Neural crest cell (in vitro differentiated cells): ENCODE results near the gene ATP6V0D1. TPM values are rescaled to one million over a fixed set of nuclear protein-coding genes. Genes with fewer than 3 reads are reported as not detected.

Experiments
- DNase-seq: peaks from one replicate; pipeline ENCODE4 v3.0.0; 2021; ENCODE audit warnings: low read depth, mixed read lengths, low spot score
- H3K27ac Mint-ChIP-seq: one replicate; pipeline ENCODE4 v1.8.0; 2021; ENCODE audit warnings: mild to moderate bottlenecking, mixed read lengths; ENCODE audit not compliant: unreplicated experiment
- H3K27me3 Mint-ChIP-seq: 2 replicates; pipeline ENCODE4 v1.8.0; 2021; ENCODE audit warnings: low read depth, mild to moderate bottlenecking, mixed read lengths
- H3K36me3 Mint-ChIP-seq: 2 replicates; pipeline ENCODE4 v1.8.0; 2021; ENCODE audit warnings: low read depth, mild to moderate bottlenecking, mixed read lengths
- H3K4me1 Mint-ChIP-seq: 2 replicates; pipeline ENCODE4 v1.8.0; 2021; ENCODE audit warnings: mixed read lengths
- H3K4me3 Mint-ChIP-seq: one replicate; pipeline ENCODE4 v1.8.0; 2021; ENCODE audit warnings: mild to moderate bottlenecking, mixed read lengths
- H3K9me3 Mint-ChIP-seq: 2 replicates; pipeline ENCODE4 v1.8.0; 2021; ENCODE audit warnings: mixed read lengths
- CTCF ChIP-seq: fragments of 200-600 bp; sonication (generic); conservative IDR thresholded peaks from 2 replicates; pipeline ENCODE4 v1.5.0; 2021; ENCODE audit warnings: antibody characterized with exemption, mild to moderate bottlenecking
- total RNA-seq: library from RNA; stranded (reverse); gene quantifications from 2 replicates; pipeline ENCODE4 v1.2.1, GENCODE V29; 2021

The ATP6V0D1 gene
- total RNA-seq, 1 donor from 2014 or later = 54.7 TPM

- TF ChIP-seq CTCF = no peak
- Mint-ChIP-seq H3K27me3 (peaks cover 23% of the 10 kb centered on the region), H3K9me3 (no peaks in the 10 kb centered on the region), H3K36me3 (no peaks in the 10 kb centered on the region), H3K4me3 (no peak overlapping the region), H3K27ac (no peak overlapping the region), H3K4me1 (peaks cover 14% of the 10 kb centered on the region)
- DNase-seq = no peak
Measured at GRCh38 chr16:67388191-67388590, 92.8 kb downstream of the ATP6V0D1 start.

Other genes with a start within 250 kb of the ATP6V0D1 start
- 39.9 and 45.5 TPM in 2 replicates for gene FHOD1, start 233.7 kb downstream of the ATP6V0D1 start, total RNA-seq
- 3.3 and 4.4 TPM in 2 replicates for gene SLC9A5, start 232.2 kb downstream of the ATP6V0D1 start, total RNA-seq
- gene PLEKHG4, start 201.6 kb downstream of the ATP6V0D1 start, total RNA-seq = 3.7 and 4.0 TPM in 2 replicates
- 1.1 and 1.3 TPM in 2 replicates for gene KCTD19, start 154.4 kb downstream of the ATP6V0D1 start, total RNA-seq
- 0.21 TPM in 1 of 2 replicates, not detected in the other for gene LRRC36, start 154.3 kb downstream of the ATP6V0D1 start, total RNA-seq
- 3.4 and 4.7 TPM in 2 replicates for gene TPPP3, start 87.7 kb downstream of the ATP6V0D1 start, total RNA-seq
- 9.5 and 10.2 TPM in 2 replicates for gene ZDHHC1, start 64.7 kb downstream of the ATP6V0D1 start, total RNA-seq
- gene HSD11B2, start 50.0 kb downstream of the ATP6V0D1 start, total RNA-seq = 3.8 and 4.7 TPM in 2 replicates
- not detected in 2 replicates for gene AGRP, start 2.4 kb upstream of the ATP6V0D1 start, total RNA-seq
- 60.6 and 65.7 TPM in 2 replicates for gene RIPOR1, start 47.7 kb upstream of the ATP6V0D1 start, total RNA-seq
- 78.8 and 79.8 TPM in 2 replicates for gene CTCF, start 81.4 kb upstream of the ATP6V0D1 start, total RNA-seq
- gene CARMIL2, start 164.0 kb upstream of the ATP6V0D1 start, total RNA-seq = 2.0 and 3.5 TPM in 2 replicates
- 39.3 and 39.8 TPM in 2 replicates for gene ACD, start 179.1 kb upstream of the ATP6V0D1 start, total RNA-seq
- gene PARD6A, start 179.8 kb upstream of the ATP6V0D1 start, total RNA-seq = 7.5 and 8.3 TPM in 2 replicates
- 23.3 and 24.5 TPM in 2 replicates for gene ENKD1, start 185.6 kb upstream of the ATP6V0D1 start, total RNA-seq
- 1.7 and 2.0 TPM in 2 replicates for gene C16orf86, start 185.7 kb upstream of the ATP6V0D1 start, total RNA-seq
- gene GFOD2, start 238.2 kb upstream of the ATP6V0D1 start, total RNA-seq = 33.8 and 34.3 TPM in 2 replicates